Neural cell (in vitro differentiated cells): ENCODE data around the gene TRPM1.

Experiments
- CTCF ChIP-seq: fragments of 450-650 bp; IDR thresholded peaks from 2 replicates; pipeline ENCODE4 v1.5.1; 2014; ENCODE audit warnings: antibody characterized with exemption, mild to moderate bottlenecking, moderate library complexity; ENCODE audit not compliant: poor library complexity, severe bottlenecking
- EZH2 ChIP-seq: fragments of 200-600, 300-800 bp; shearing (Covaris generic), sonication (generic); IDR thresholded peaks from 2 replicates; pipeline ENCODE4 v1.6.1; 2014; ENCODE audit warnings: antibody characterized with exemption, low read length, borderline replicate concordance, mild to moderate bottlenecking; ENCODE audit not compliant: insufficient read depth, poor library complexity, severe bottlenecking
- REST ChIP-seq: IDR thresholded peaks from 2 replicates; pipeline ENCODE4 v1.6.1; 2012; ENCODE audit warnings: borderline replicate concordance
- SMC3 ChIP-seq: fragments of 450-650 bp; conservative IDR thresholded peaks from 2 replicates; pipeline ENCODE4 v1.6.1; 2014; ENCODE audit warnings: antibody characterized with exemption, mild to moderate bottlenecking, moderate library complexity; ENCODE audit not compliant: poor library complexity
- TAF1 ChIP-seq: IDR thresholded peaks from 2 replicates; pipeline ENCODE4 v1.6.1; 2012; ENCODE audit warnings: low read depth

- TF ChIP-seq TAF1 (no peak), CTCF (no peak), EZH2 (no peak), SMC3 (no peak), REST (no peak)
These were observed 27.0 kb upstream of the TRPM1 start for GRCh38 chr15:31128477-31128876.
